Right renal cortex interstitium (tissue), 3 donors: ENCODE results near the gene MSLN. TPM values are rescaled to one million over a fixed set of nuclear protein-coding genes. Genes with fewer than 3 reads are reported as not detected.

Experiments
- DNase-seq, 3 donors: peaks; one replicate each; pipeline ENCODE4 v3.0.0-alpha.2; 2013; ENCODE audit warnings: low read depth in 3 of 3, low spot score in 2 of 3
- polyA plus RNA-seq, 3 donors: library from polyadenylated mRNA; unstranded; fragments of 120-200 nt; gene quantifications; one replicate each; pipeline ENCODE4 v1.2.1, GENCODE V29; 2013; ENCODE audit not compliant: insufficient read length in 3 of 3

Gene MSLN
- polyA plus RNA-seq, 3 donors = 12.1 to 24.9 (median 13.8) TPM

DNA sequence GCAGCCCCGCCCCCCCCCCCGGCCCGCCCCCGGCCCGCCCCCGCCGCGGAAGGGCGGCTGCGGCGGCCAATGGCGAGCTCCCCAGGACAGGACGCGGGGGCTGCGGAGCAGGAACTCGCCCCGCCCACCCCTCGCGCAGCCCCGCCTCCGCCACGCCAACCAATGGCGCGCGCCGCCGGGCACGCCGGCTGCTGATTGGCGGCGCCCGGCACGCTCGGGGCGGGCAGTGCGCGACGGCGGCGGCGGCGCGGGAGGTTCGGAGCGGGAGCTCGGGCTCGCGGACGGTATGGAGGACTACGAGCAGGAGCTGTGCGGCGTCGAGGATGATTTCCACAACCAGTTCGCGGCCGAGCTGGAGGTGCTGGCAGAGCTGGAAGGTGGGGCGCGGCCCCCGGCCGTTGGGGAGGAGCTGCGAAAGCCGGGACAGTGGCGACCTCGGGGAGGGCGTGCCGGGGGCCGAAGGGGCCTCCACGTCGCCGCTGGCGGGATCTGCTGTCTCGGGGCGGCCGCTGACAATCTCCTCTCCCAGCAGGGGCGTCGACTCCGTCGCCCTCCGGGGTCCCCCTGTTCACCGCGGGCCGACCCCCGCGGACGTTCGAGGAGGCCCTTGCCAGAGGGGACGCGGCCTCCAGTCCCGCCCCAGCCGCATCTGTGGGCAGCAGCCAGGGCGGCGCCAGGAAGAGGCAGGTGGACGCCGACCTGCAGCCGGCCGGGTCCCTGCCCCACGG lies 28.0 kb downstream of the MSLN start, which contains the start of gene CHTF18:
Gene CHTF18, plus strand, starts transcription at position 222 of the 728 bp plus-strand sequence. Its CDS starts 65 bp downstream, at position 287.
- peak; percentile 45 to 85 (median 80) for DNase-seq

DNA sequence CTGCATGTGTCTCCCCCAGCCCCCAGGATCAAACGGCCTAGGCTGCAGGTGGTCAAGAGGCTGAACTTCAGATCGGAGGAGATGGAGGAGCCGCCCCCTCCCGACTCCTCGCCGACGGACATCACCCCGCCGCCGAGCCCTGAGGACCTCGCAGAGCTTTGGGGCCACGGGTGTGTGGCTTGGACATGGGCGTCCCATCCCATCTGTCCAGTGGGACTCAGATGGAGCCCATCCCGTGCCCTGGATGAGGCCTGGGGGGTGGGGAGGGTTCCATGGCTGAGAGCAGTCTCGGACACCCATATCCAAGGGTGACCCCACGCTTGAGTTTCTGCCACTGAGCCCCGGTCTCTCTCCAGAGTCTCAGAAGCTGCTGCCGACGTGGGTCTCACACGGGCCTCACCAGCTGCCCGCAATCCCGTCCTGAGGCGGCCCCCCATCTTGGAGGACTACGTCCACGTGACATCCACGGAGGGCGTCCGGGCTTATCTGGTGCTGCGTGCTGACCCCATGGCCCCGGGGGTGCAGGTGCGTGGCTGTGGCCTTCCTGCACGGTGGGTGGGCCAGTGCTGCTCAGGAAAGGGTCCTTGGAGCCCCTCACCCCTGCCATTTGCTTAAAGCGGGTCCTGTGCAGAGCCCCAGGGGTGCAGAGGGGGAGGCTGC lies 28.8 kb downstream of the MSLN start:
- no peak for DNase-seq

DNA sequence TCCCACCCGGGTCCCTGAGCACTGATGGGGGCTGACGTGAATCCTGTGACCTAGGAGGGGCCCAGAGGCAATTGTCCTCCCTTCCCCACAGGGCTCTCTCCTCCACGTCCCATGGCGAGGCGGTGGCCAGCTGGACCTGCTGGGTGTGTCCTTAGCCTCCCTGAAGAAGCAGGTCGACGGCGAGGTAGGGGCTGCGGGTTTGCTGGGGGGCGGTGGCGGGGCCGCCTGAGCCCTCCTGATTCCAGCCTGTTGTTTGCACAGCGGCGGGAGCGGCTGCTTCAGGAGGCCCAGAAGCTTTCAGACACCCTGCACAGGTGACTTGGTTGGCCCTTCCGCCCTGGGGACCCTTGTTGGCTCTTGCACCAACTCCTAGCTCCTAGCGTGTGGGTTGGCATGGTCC lies 29.6 kb downstream of the MSLN start:
- no peak for DNase-seq

DNA sequence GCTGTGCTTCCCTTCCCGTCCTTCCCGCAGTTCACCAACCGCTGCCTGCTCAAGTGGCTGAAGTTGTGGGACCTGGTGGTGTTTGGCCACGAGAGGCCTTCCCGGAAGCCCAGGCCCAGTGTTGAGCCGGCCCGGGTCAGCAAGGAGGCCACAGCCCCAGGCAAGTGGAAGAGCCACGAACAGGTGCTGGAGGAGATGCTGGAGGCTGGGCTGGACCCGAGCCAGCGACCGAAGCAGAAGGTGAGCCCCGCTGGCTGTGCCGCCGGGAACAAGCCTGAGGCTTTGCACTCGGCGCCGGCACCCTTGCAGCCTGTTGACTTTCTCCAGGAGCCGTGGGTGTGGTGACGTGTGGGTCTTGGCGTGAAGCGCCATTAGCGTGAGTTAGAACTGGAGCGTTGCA lies 30.6 kb downstream of the MSLN start:
- no peak for DNase-seq

DNA sequence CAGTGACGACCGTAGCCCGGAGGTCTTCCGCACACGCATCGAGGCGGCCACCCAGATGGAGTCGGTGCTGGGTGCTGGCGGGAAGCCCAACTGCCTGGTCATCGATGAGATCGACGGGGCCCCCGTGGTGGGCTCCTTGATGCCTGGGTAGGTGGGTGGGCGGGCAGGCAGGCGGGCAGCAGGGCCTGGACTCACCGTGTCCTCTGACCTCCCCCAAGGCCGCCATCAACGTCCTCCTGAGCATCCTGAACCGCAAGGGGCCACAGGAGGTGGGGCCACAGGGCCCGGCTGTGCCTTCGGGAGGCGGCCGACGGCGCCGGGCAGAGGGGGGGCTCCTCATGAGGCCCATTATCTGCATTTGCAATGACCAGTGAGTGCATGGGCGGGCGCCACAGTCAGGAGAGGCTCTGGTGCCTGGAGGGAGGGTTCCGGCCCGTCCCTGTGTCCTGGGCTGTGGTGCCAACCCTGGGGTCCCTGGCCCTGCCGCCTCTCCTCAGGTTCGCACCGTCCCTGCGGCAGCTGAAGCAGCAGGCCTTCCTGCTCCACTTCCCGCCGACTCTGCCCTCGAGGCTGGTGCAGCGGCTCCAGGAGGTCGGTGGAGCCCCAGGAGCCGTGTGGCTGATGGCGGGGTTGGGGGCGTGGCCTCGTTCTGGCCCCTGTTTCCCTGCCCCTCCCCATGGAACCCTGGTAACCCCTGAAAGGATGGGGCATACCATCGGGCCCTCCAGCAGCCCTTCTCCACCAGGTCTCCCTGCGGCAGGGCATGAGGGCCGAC lies 31.9 kb downstream of the MSLN start:
- no peak for DNase-seq

DNA sequence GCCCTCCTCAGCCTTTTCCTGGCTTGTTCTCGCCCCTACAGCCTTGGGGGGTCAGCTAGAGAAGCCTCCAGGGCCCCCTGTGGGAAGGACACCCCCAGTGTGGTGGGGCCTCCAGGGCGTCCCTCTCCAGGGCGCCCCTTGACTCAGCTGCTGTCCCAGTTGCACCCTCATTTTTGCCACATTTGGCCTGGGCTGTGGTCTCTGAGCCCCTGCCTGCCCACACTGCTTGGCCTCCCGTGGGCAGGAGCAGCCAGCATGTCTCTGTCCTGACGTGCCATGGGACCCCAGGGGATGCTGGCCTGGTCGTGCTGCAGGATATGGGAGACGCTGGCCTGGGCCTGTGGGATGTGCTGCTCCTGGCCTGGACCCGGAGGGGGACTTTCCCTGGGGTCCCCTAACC lies 32.9 kb downstream of the MSLN start:
- no peak for DNase-seq

DNA sequence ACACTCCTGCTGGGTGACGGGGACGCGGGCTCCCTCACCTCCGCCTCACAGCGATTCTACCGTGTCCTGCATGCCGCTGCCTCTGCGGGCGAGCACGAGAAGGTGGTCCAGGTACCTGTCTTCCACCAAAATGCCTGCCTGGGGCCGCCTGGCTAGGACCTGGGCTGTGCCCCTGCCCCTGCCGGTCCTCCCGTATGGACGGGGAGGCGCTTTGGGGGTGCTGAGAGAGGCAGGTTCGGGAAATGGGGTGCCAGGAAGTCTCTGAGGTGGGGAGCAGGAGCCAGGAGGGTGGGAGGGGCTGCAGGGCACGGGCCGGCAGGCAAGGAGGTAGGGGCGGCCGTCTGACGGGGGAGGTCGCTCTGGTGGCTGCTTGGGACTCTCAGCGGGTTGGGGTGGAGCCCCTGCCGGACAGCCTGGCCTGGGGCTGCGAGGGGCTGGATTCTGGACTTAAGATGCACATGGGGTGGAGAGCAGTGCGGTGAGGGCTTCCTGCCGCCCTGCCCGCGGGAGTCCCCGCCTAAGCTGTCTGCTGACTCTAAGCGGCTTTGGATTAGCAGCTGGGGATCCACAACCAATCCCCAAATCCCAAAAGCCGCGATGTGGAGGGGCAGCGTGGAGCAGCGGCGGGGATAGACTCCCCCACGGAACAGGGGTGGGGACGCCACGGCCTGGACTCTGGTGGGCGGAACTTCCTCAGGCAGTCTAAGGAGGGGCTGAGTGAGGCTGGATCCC lies 33.7 kb downstream of the MSLN start:
- no peak for DNase-seq

DNA sequence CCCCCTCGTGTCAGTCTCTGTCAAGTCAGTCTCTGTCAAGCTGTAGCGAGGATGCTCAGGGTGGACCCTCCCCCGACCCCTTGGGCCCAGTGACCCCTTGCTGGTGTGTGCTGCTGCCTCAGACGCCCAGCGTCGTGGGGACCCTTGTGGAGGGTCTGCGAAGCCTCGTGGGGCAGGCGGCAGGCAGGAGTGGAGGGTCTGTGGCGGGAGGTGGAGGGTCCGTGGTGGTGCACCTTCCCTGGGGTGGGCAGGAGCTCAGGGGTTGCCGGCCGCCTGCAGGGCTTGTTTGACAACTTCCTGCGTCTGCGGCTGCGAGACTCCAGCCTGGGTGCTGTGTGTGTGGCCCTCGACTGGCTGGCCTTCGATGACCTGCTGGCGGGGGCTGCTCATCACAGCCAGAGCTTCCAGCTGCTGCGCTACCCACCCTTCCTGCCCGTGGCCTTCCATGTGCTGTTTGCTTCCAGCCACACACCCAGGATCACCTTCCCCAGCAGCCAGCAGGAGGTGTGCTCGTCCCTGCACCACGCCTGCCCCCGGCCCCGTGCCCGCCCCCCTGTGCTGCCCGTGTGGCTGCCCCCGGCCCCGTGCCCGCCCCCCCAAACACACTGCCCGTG lies 34.4 kb downstream of the MSLN start:
- no peak for DNase-seq

DNA sequence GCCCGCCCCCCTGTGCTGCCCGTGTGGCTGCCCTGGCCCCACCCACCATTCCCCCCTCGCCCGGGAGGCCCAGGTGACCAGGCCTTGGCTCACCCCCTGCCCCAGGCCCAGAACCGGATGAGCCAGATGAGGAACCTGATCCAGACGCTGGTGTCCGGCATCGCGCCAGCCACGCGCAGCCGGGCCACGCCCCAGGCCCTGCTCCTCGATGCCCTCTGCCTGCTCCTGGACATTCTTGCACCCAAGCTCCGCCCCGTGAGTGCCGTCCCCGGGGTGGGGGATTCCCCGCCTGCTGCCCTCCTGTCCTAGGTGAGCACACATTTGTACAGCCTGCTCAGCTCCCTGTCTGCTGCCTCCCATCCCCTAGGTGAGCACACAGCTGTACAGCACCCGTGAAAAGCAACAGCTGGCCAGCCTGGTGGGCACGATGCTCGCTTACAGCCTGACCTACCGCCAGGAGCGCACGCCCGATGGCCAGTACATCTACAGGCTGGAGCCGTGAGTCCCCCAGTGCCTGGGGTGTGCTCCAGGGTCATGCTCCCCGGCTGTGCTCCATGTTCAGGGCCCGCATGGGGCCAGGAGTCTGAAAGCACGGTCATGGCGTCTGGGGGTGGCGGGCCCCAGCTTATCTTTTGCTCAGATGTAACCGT lies 35.2 kb downstream of the MSLN start:
- DNase-seq = no peak

DNA sequence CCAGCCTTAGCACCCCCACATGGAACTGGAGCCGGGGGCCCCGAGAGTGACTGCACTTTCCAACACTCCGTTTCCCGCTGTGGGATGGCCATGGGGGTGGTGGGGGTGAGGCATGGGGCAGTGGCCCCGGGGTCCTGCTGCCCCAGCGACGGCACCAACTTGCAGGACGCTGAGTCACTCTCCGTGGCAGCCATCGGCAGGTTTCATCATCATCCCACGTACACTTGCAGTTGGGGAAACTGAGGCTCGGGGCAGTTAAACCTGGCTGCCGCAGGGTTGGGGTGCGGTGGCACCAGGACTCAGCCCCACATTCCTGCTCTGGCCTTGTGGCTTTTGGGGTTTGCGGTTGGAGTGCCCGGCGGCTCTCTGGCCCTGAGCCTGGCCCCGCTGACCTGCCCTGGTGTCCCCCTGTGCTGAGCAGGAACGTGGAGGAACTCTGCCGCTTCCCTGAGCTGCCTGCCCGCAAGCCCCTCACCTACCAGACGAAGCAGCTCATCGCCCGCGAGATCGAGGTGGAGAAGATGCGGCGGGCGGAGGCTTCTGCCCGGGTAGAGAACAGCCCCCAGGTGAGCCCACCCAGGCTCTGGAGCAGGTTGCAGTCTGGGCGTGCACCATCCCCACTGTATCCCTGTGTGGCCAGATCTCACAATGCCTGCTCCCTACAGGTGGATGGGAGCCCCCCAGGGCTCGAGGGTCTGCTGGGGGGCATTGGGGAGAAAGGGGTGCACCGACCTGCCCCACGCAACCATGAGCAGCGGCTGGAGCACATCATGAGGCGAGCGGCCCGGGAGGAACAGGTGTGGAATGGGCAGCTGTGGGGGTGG lies 36.0 kb downstream of the MSLN start:
- no peak for DNase-seq

DNA sequence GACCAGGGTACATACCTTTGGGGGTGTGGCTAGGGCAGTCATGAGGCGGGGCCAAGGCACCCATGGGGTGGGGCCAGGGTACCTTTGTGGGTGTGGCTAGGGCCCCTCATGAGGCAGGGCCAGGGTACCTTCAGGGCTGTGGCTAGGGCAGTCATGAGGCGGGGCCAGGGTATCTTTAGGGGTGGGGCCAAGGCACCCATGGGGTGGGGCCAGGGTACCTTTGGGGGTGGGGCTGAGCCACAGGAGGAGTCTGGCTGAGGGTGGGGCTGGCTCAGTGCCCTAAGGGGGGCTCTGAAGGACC lies 36.5 kb downstream of the MSLN start:
- no peak for DNase-seq

DNA sequence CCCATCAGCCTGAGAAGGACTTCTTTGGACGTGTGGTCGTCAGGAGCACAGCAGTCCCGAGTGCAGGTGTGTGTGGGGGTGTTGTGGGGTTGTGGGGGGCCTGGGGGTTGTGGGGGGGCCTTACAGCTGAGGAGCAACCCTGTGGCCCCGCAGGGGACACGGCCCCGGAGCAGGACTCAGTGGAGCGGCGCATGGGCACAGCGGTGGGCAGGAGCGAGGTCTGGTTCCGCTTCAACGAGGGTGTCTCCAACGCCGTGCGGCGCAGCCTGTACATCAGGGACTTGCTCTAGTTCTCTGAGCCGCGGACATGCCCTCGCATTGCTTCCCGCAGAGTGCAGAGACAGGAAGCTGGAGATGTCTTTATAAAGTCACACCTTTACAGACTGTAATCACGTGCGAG lies 37.2 kb downstream of the MSLN start:
- DNase-seq = no peak

DNA sequence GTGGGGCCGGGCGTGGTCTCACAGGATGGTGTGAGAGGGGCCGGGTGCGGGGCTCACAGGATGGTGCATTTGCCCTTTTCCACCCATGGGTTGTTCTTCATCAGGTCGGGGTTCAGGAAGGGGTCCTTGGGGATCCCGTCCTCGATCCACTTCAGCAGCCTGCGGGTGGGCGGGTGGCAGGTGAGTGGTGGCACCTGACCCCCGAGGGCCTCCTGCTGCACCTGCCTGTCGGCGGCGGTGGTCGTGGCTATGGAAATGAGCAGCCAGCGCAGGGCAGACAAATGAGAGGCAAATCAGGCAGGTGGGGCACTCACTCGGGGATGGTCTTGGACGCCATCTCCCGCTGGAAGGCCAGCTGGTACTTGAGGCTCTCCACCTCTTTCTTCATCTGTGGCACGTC lies 38.1 kb downstream of the MSLN start:
- DNase-seq = no peak

DNA sequence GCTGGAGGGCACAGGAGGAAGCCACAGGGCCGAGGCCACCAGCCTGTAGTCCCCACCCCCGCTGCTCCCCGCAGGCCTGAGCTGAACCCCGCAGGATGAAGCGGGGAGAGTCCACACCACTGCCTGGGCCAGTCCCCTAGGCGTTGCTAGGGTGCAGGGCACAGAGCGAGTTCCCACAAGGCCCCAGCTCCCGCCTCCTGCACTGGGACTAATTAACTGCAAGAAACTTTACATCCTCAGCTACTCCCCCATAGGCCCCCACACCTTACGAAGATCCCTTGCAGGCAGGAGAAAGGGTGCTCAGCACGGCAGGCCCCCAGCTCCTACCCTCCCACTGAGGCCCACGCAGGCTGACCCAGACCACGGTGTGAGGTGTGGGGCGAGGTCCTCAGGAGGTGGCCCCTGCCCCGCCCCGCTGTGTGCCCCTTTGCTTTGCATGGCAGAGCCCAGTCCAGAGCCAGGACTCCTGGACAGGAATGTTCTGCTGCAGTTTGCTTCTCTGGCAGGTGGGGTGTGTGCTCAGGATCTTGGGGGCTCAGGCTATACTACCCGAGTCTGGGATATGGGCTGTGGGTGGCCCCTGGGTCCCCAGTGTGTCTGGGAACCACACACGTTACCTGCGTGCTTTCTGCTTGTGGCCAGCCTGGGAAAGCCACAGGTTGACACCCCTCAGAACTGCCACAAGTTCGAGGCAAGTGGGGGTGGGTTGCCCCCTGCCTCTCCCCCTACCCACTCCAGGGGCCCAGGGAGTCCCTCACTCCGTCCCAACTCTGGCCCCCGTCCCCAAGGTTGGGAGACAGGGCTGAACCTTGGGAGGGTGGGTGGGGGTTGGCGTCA lies 38.8 kb downstream of the MSLN start:
- DNase-seq = no peak

DNA sequence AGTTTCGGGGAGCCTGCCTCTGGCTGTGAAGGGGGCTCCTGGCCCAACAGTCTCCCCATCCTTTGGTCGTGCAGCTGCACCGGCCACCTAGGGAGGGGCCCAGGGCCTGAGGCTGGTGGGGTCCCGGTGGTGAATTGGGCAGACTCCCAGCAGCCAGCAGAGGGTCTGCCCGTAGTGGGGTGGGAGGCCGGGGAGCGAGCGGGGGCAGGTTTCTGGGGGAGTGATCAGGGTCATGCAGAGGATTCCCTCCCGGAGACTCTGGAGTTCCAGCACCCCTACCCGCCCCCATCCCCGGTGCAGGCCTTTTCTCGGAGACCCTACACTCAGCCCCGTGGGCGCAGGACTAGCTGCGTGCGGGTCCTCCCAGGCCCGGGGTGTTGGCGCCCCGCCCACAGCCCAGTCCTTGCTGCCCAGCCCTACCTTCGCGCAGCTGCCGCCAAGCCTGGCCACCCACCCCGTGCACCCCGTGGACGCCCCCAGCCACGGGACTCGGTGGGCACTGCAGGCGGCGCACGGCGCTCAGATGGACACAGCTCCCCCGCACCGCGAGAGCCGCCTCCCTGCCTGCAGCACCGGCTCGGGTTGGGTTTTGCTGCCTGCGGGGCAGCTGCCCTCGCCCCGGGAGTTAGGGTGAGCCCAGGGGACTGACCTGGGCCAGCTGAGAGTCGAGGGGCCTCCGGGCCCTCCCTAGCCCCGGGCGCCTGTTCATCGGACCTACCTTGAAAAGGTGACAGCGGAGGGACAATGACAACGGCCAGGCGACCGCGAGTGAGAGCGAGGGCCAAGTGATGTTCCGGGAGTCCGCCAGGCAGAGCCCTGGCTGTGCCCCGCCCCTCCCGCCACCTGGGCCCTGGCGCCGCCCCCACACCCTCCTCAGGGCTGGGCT lies 39.7 kb downstream of the MSLN start, which contains the start of gene GNG13:
Gene GNG13, minus strand, starts transcription at position 787 of the 886 bp plus-strand sequence. CDS start 1,657 bp downstream, outside the sequence.
- no peak for DNase-seq

DNA sequence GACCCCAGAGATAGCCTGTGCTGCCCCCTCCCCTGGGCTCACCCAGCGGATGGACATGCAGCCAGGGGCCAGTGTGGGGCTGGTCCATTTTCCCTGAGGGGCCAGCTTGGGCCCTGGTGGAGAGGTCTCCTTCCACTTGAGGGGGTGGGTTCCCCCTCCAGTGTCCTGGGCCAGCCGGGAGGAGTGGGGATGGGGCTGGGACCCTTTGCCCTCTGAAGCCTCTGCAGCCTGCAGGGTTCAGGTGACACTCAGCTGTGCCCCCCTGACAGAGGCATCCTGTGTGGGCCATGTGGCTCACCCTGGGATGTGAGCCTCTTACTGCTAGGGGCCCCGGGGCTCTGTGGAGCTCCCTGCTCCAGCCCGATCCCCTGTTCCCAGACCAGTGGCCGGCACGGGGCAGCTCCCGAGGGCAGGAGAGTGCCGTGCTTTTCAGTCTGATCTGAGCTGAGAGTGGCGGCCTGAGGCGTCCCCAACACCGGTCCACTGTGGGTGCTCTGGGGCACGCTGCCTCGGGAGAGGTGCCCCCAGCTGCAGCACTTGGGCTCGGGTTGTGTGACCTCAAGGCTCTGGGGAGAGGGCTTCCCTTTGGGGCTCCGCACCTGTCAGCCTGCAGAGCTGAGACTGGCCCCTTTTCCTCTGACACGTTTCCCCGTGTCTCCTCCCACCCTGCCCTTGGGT lies 40.4 kb downstream of the MSLN start:
- DNase-seq = no peak
